ENCODE results near the gene PCGF2. TPM values are rescaled to one million over a fixed set of nuclear protein-coding genes. Genes with fewer than 3 reads are reported as not detected.

The PCGF2 gene
- total and polyA plus RNA-seq, 7 experiments from 2014 or later = 0.09 to 2.7 (median 0.34) TPM; not detected in 4

DNA sequence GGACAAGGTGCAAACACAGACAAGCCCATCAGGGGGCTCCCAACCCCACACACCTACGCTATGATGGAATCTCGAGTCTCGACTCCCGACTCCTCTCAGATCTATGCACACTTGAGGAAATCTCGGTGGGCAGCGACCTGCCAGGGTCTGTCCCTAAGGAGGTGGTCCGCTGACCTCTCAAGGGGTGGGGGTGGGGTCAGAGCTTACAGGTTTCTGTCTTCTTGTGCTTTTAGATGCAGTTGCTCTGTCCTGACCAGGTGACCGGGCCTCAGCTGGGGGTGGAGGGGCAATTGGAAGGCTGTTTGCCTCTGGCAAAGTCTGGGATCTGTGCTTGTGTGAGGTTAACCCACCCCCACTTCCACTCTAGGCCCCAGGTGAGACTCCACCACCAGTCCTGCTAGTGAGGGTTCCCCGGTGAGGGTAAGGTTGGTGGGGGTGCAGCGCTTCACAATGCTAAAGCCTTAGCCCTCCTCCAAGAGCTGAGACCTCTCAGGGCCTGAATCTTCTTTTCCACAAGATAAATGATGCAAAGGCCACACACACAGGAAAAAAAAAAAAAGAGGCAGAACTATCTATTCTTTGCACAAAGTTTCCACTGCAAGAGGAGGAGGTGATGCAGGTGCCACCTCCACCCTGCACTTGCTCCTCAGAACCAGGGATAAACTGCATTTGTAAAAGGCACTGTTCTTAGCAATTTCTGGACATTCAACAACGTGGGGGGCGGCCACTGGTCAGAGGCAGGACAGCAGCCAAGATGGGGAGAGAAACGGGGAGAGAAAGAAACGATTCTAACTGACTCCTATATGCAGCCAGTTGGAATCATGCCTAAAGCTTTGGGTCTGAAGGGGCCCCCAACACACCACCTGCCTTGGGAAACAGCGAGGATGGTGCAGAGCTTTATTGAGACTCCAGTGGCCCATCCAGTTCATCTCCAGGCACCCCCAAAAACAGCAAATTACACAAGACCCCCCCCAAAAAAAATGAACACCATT lies 13.9 kb downstream of the PCGF2 start:
- no peak for ATAC-seq
- Histone ChIP-seq H3K27ac (ENCODE audit: low read depth, low read length) (no peak overlapping the region), H3K9me3 (ENCODE audit: control insufficient read depth in 2 of 3, low read length in 3 of 3) (no peaks in the 10 kb centered on the region), H3K36me3 (ENCODE audit: control insufficient read depth in 2 of 3, insufficient read depth in 3 of 3, low read length in 3 of 3) (peaks cover 0 to 10% (median 0%) of the 10 kb centered on the region in 3 experiments), H3K27me3 (ENCODE audit: control insufficient read depth in 2 of 2, insufficient read depth in 2 of 2, low read length in 2 of 2) (no peaks in the 10 kb centered on the region), H3K4me1 (ENCODE audit: control insufficient read depth in 2 of 2, insufficient read depth in 2 of 2, low read length in 2 of 2) (peaks cover 20 to 22% of the 10 kb centered on the region in 2 donors), H3K4me3 (ENCODE audit: low read length) (no peak overlapping the region)
- Mint-ChIP-seq H3K4me3 (peak overlapping the region in 1 of 10 donors; percentile 44), H3K9me3 (peaks cover 0 to 8% (median 0%) of the 10 kb centered on the region in 11 donors), H3K36me3 (peaks cover 0 to 6% (median 0%) of the 10 kb centered on the region in 5 donors), H3K27ac (peak overlapping the region in 7 of 9 donors; percentile 4 to 89 (median 43)), H3K4me1 (peaks cover 26 to 54% (median 50%) of the 10 kb centered on the region in 7 donors), H3K27me3 (peaks cover 0 to 2% (median 0%) of the 10 kb centered on the region in 5 donors)
- POLR2A ChIA-PET = interaction anchor here (1.5 to 2.6 kb wide), 5 partner anchors 28 to 62 kb away, joined by 3 to 11 read pairs (median 6); partner anchors contain the start of gene MLLT6
- intact Hi-C loops (cut with micrococcal nuclease) = loop anchor here in 1 of 2 donors (1.0 kb wide), 1 partner anchor 18 kb away; the partner anchor contains the start of gene PSMB3
- CTCF ChIA-PET = interaction anchor here (0.6 to 5.7 kb wide), 19 partner anchors 9 to 387 kb away, joined by 3 to 78 read pairs (median 4); partner anchors contain the start of gene EPOP
- peak in 3 of 9 donors; percentile 34 to 37 (median 36) for DNase-seq

DNA sequence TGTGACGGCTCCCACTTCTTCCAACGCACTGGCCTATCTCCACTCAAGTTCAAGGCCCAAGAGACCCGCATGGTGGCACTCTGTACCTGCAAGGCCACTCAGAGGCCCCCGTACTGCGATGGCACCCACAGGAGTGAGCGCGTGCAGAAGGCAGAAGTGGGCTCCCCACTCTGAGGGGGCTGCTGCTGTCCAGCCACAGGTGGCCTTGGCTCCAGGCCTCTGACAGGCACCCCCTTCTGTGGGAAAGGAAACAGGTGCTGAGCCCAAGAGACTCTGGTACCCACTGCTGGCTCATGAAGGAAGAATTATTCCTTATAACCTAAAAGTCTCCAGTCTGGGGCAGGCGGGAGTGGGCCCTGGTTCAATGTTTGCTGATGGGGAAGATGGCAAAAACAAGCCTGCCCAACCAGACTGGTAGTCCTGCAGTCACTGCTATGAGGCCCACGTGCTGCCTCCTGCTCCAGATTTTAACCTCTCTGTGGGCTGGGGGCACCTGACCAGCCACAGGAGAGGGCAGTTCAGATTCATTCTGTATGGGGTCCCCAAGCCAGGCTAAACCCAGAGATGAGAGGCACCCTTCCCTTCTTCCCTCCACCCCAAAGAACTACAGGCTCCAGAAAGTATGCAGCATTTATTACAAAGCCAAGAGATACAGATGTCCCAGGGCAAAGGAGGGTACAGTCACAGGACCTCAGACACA lies 14.7 kb downstream of the PCGF2 start:
- no peaks in the 10 kb centered on the region for H3K9me3 ChIP-seq (ENCODE audit: control insufficient read depth in 2 of 3, low read length in 3 of 3)
- peaks cover 29 to 63% (median 59%) of the 10 kb centered on the region in 7 donors for H3K4me1 Mint-ChIP-seq
- ChIA-PET POLR2A (interaction anchor here (1.5 to 2.6 kb wide), 3 partner anchors 27 to 57 kb away, joined by 5 to 11 read pairs (median 6); partner anchors contain the start of gene MLLT6), CTCF (interaction anchor here (1.3 to 5.7 kb wide), 4 partner anchors 17 to 67 kb away, joined by 3 to 78 read pairs (median 5); partner anchors contain the start of gene EPOP)
- peak overlapping the region in 7 of 9 donors; percentile 30 to 93 (median 76) for H3K27ac Mint-ChIP-seq
- ATAC-seq = no peak
- H3K4me3 ChIP-seq (ENCODE audit: low read length) = no peak overlapping the region
- H3K9me3 Mint-ChIP-seq = peaks cover 0 to 10% (median 0%) of the 10 kb centered on the region in 11 donors
- H3K27ac ChIP-seq (ENCODE audit: low read depth, low read length) = no peak overlapping the region
- H3K27me3 ChIP-seq (ENCODE audit: control insufficient read depth in 2 of 2, insufficient read depth in 2 of 2, low read length in 2 of 2) = no peaks in the 10 kb centered on the region
- H3K4me1 ChIP-seq (ENCODE audit: control insufficient read depth in 2 of 2, insufficient read depth in 2 of 2, low read length in 2 of 2) = peaks cover 29 to 31% of the 10 kb centered on the region in 2 donors
- no peak for DNase-seq
- H3K36me3 Mint-ChIP-seq = peaks cover 0 to 9% (median 0%) of the 10 kb centered on the region in 5 donors
- peaks cover 0 to 2% (median 0%) of the 10 kb centered on the region in 5 donors for H3K27me3 Mint-ChIP-seq
- peak overlapping the region in 2 of 10 donors; percentile 3 to 55 for H3K4me3 Mint-ChIP-seq
- intact Hi-C loops (cut with micrococcal nuclease) = no loop called here
- H3K36me3 ChIP-seq (ENCODE audit: control insufficient read depth in 2 of 3, insufficient read depth in 3 of 3, low read length in 3 of 3) = peaks cover 0 to 10% (median 0%) of the 10 kb centered on the region in 3 experiments

- Histone ChIP-seq H3K36me3 (ENCODE audit: control insufficient read depth in 2 of 3, insufficient read depth in 3 of 3, low read length in 3 of 3) (peaks cover 0 to 10% (median 0%) of the 10 kb centered on the region in 3 experiments), H3K27ac (ENCODE audit: low read depth, low read length) (no peak overlapping the region), H3K4me1 (ENCODE audit: control insufficient read depth in 2 of 2, insufficient read depth in 2 of 2, low read length in 2 of 2) (peaks cover 37 to 39% of the 10 kb centered on the region in 2 donors), H3K9me3 (ENCODE audit: control insufficient read depth in 2 of 3, low read length in 3 of 3) (no peaks in the 10 kb centered on the region), H3K4me3 (ENCODE audit: low read length) (no peak overlapping the region), H3K27me3 (ENCODE audit: control insufficient read depth in 2 of 2, insufficient read depth in 2 of 2, low read length in 2 of 2) (no peaks in the 10 kb centered on the region)
- ATAC-seq (no peak), DNase-seq (no peak)
- Mint-ChIP-seq H3K4me1 (peaks cover 37 to 71% (median 67%) of the 10 kb centered on the region in 7 donors), H3K36me3 (peaks cover 0 to 17% (median 0%) of the 10 kb centered on the region in 5 donors), H3K27me3 (peaks cover 0 to 2% (median 0%) of the 10 kb centered on the region in 5 donors), H3K27ac (peak overlapping the region; percentile 42 to 97 (median 90)), H3K9me3 (peaks cover 0 to 10% (median 0%) of the 10 kb centered on the region in 11 donors), H3K4me3 (peak overlapping the region; percentile 11 to 99 (median 92))
- CTCF ChIA-PET = interaction anchor here (5.7 kb wide), 1 partner anchor 55 kb away, joined by 78 read pairs; the partner anchor contains the start of gene EPOP
- intact Hi-C loops (cut with micrococcal nuclease) = no loop called here
- POLR2A ChIA-PET = interaction anchor here (1.4 to 3.1 kb wide), 6 partner anchors 13 to 56 kb away, joined by 4 to 18 read pairs (median 6); partner anchors contain the start of genes MLLT6 and PSMB3
Observed at GRCh38 chr17:38732376-38733281, 15.5 kb downstream of the PCGF2 start.

DNA sequence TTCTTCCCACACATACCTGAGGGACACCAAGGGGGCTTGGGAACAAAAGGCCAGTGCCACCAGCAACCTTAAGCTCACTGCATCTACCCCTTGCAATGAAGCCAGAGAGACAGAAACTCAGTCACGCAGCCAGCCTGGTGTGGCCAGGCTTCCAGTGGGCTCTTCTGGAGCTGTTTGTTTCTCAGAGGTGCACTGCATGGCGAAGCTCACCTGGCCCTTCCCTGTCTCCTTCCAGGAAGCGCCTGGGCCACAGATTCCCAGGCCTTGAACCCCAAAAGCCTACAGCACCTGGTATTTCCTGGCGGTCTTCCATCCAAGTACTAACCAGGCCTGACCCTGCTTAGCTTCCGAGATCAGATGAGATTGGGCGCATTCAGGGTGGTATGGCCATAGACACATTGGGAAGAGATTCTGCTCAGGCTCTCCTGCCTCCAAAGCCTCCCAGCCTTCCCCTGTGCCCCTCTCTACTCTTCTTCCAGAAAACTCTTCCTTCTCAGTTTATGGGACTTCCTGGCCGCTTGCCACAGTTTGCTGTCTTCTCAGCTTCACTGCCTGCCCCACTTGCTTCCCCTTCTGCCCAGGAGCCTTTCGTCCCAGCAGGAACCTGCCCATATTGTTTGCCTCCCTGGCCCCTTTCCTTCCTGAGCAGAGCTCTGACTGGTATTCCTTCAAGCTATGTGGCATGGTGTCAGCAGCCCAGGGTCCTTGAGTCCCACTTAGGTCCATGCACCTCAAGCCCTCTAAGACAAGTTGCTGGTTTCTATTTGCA lies 16.4 kb downstream of the PCGF2 start:
- Mint-ChIP-seq H3K4me3 (peak overlapping the region; percentile 67 to 99 (median 95)), H3K27me3 (peaks cover 0 to 2% (median 0%) of the 10 kb centered on the region in 5 donors), H3K27ac (peak overlapping the region; percentile 42 to 97 (median 90)), H3K4me1 (peaks cover 40 to 80% (median 75%) of the 10 kb centered on the region in 7 donors), H3K9me3 (peaks cover 0 to 10% (median 0%) of the 10 kb centered on the region in 11 donors), H3K36me3 (peaks cover 0 to 18% (median 0%) of the 10 kb centered on the region in 5 donors)
- H3K9me3 ChIP-seq (ENCODE audit: control insufficient read depth in 2 of 3, low read length in 3 of 3) = no peaks in the 10 kb centered on the region
- ChIA-PET POLR2A (interaction anchor here (0.6 to 3.1 kb wide), 12 partner anchors 12 to 202 kb away, joined by 3 to 18 read pairs (median 4); partner anchors contain the start of genes EPOP, MLLT6 and PSMB3), CTCF (interaction anchor here (1.0 to 2.3 kb wide), 7 partner anchors 21 to 221 kb away, joined by 3 to 19 read pairs (median 5); no protein-coding TSS in a partner anchor)
- ATAC-seq (no peak), DNase-seq (no peak)
- no peak overlapping the region for H3K27ac ChIP-seq (ENCODE audit: low read depth, low read length)
- H3K36me3 ChIP-seq (ENCODE audit: control insufficient read depth in 2 of 3, insufficient read depth in 3 of 3, low read length in 3 of 3) = peaks cover 0 to 10% (median 0%) of the 10 kb centered on the region in 3 experiments
- no peaks in the 10 kb centered on the region for H3K27me3 ChIP-seq (ENCODE audit: control insufficient read depth in 2 of 2, insufficient read depth in 2 of 2, low read length in 2 of 2)
- H3K4me1 ChIP-seq (ENCODE audit: control insufficient read depth in 2 of 2, insufficient read depth in 2 of 2, low read length in 2 of 2) = peaks cover 44 to 48% of the 10 kb centered on the region in 2 donors
- H3K4me3 ChIP-seq (ENCODE audit: low read length) = no peak overlapping the region
- intact Hi-C loops (cut with micrococcal nuclease) = no loop called here
